GM20000 (cell line): ENCODE data around the gene STYX.

Experiments
- DNase-seq: peaks from one replicate; pipeline ENCODE4 v3.0.0; 2012; ENCODE audit warnings: low spot score
- TF ChIP-seq, protein P1 (sequence below): IDR thresholded peaks from 2 replicates; pipeline ENCODE4 v1.5.1; 2012; ENCODE audit warnings: mild to moderate bottlenecking, control low read depth; ENCODE audit errors: extremely low read depth, missing control alignments

STYX gene, protein sequence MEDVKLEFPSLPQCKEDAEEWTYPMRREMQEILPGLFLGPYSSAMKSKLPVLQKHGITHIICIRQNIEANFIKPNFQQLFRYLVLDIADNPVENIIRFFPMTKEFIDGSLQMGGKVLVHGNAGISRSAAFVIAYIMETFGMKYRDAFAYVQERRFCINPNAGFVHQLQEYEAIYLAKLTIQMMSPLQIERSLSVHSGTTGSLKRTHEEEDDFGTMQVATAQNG

GRCh38 chr14:52729925-52730708 is at the start of gene STYX:
TSS of gene STYX (plus strand) at chr14:52730166. CDS start at chr14:52730475, 309 bp downstream.
- peak; percentile 92 for DNase-seq
- TF ChIP-seq, protein P1, sequence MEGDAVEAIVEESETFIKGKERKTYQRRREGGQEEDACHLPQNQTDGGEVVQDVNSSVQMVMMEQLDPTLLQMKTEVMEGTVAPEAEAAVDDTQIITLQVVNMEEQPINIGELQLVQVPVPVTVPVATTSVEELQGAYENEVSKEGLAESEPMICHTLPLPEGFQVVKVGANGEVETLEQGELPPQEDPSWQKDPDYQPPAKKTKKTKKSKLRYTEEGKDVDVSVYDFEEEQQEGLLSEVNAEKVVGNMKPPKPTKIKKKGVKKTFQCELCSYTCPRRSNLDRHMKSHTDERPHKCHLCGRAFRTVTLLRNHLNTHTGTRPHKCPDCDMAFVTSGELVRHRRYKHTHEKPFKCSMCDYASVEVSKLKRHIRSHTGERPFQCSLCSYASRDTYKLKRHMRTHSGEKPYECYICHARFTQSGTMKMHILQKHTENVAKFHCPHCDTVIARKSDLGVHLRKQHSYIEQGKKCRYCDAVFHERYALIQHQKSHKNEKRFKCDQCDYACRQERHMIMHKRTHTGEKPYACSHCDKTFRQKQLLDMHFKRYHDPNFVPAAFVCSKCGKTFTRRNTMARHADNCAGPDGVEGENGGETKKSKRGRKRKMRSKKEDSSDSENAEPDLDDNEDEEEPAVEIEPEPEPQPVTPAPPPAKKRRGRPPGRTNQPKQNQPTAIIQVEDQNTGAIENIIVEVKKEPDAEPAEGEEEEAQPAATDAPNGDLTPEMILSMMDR = no peak

- no peak for DNase-seq
- TF ChIP-seq, protein P1 = no peak
Observed at GRCh38 chr14:52683985-52684520, 45.9 kb upstream of the STYX start.

DNA sequence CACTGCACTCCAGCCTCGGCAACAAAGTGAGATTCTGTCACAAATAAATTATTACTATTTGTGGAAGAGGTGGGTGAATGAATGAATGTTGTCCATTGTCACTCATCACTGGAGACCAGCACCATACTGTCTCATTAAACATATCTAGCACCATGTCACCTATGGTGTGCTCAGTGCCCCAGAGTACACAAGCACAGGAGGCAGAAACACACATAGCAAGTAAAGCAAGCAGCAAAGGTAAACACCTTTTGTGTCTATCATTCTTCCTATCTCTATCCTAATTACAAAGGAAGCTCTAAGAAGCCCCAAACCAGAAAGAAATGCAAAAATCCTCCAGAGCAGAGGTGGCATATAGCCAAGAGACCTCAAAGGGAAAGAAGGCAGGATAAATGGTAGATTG is 43.8 kb upstream of the STYX start:
- TF ChIP-seq, protein P1 = no peak
- DNase-seq = no peak

- TF ChIP-seq, protein P1 = no peak
- no peak for DNase-seq
Observed at GRCh38 chr14:52690983-52691760, 38.8 kb upstream of the STYX start.

GRCh38 chr14:52692248-52692962 is 37.6 kb upstream of the STYX start:
- TF ChIP-seq, protein P1 = no peak
- DNase-seq = no peak

DNA sequence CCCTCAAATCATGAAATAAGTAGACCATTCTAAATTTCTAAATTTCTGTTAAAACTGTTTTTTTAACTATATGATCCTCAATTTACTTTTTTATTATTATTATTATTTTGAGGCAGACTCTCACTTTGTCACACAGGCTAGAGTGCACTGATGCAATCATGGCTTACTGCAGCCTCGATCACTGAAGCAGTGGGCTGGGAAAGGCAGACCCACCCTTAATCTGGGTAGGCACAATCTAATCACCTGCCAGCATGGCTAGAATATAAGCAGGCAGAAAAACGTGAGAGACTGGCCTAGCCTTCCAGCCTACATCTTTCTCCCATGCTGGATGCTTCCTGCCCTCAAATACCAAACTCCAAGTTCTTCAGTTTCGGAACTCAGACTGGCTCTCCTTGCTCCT is 36.9 kb upstream of the STYX start:
- DNase-seq = no peak
- TF ChIP-seq, protein P1 = no peak
